HG03520 (cell line): Measurements from ENCODE around the gene PDCD1.
"Not testable (repeated sequence)": the region's sequence is repeated elsewhere in the genome, so short reads cannot be mapped to it uniquely, and the experiment has no call there.

ENCODE experiments used
- ATAC-seq: cut with Tn5 transposase; IDR thresholded peaks from one replicate; pipeline ENCODE4 v1.9.1; 2021; ENCODE audit warnings: mild to moderate bottlenecking, moderate library complexity; ENCODE audit not compliant: unreplicated experiment

PDCD1 gene

GRCh38 chr2:241835611-241836010, 23.1 kb downstream of the PDCD1 start:
- ATAC-seq = no peak

GRCh38 chr2:241834527-241835210, 24.0 kb downstream of the PDCD1 start:
- no peak for ATAC-seq

- not testable (repeated sequence) for ATAC-seq
These were observed 24.8 kb downstream of the PDCD1 start for GRCh38 chr2:241833756-241834526.

- no peak for ATAC-seq
These were observed 25.5 kb downstream of the PDCD1 start for GRCh38 chr2:241833101-241833663.

- ATAC-seq = no peak
These were observed 31.3 kb downstream of the PDCD1 start for GRCh38 chr2:241827394-241827793.

- ATAC-seq = not testable (repeated sequence)
These were observed 34.9 kb downstream of the PDCD1 start for GRCh38 chr2:241823531-241824437.

GRCh38 chr2:241822264-241822623, 36.5 kb downstream of the PDCD1 start:
- no peak for ATAC-seq

- no peak for ATAC-seq
These were observed 37.0 kb downstream of the PDCD1 start for GRCh38 chr2:241821460-241822263.

- ATAC-seq = no peak
These were observed 37.9 kb downstream of the PDCD1 start for GRCh38 chr2:241820625-241821384.

- not testable (repeated sequence) for ATAC-seq
These were observed 38.6 kb downstream of the PDCD1 start for GRCh38 chr2:241819947-241820624.

- no peak for ATAC-seq
These were observed 39.8 kb downstream of the PDCD1 start for GRCh38 chr2:241818943-241819270.

GRCh38 chr2:241818229-241818942, 40.3 kb downstream of the PDCD1 start:
- no peak for ATAC-seq

- ATAC-seq = not testable (repeated sequence)
These were observed 40.9 kb downstream of the PDCD1 start for GRCh38 chr2:241817821-241818215.

- ATAC-seq = no peak
These were observed 41.4 kb downstream of the PDCD1 start for GRCh38 chr2:241817126-241817820.

- ATAC-seq = no peak
These were observed 42.1 kb downstream of the PDCD1 start for GRCh38 chr2:241816431-241817121.

GRCh38 chr2:241815477-241816430, 42.9 kb downstream of the PDCD1 start:
- no peak for ATAC-seq
